H9 (cell line): Measurements from ENCODE around the gene GRK1. TPM values are rescaled to one million over a fixed set of nuclear protein-coding genes. Genes with fewer than 3 reads are reported as not detected.

Source experiments
- DNase-seq: peaks from one replicate; pipeline ENCODE4 v3.0.0-alpha.2; 2017
- H2AFZ ChIP-seq: one replicate; pipeline ENCODE4 v1.6.1; 2013; ENCODE audit warnings: mild to moderate bottlenecking, low read length, control low read depth, moderate library complexity
- H2AK5ac ChIP-seq: 2 replicates; pipeline ENCODE4 v1.6.1; 2013; ENCODE audit warnings: low read length, control low read depth, mixed read lengths; ENCODE audit not compliant: insufficient read length
- H2BK120ac ChIP-seq: one replicate; pipeline ENCODE4 v1.6.1; 2013; ENCODE audit warnings: low read depth, mild to moderate bottlenecking, low read length, control low read depth, inconsistent platforms; ENCODE audit not compliant: poor library complexity, severe bottlenecking
- H2BK12ac ChIP-seq: 2 replicates; pipeline ENCODE4 v1.6.1; 2013; ENCODE audit warnings: low read length, control low read depth, mixed read lengths, low read depth; ENCODE audit not compliant: insufficient read length
- H2BK15ac ChIP-seq: 2 replicates; pipeline ENCODE4 v1.6.1; 2013; ENCODE audit warnings: low read depth, low read length, control low read depth
- H2BK20ac ChIP-seq: one replicate; pipeline ENCODE4 v1.6.1; 2013; ENCODE audit warnings: low read depth, mild to moderate bottlenecking, low read length, control low read depth, inconsistent platforms; ENCODE audit not compliant: poor library complexity, severe bottlenecking
- H2BK5ac ChIP-seq: 2 replicates; pipeline ENCODE4 v1.6.1; 2013; ENCODE audit warnings: low read length, control low read depth, mixed read lengths; ENCODE audit not compliant: insufficient read length
- H3K14ac ChIP-seq: 2 replicates; pipeline ENCODE4 v1.6.1; 2013; ENCODE audit warnings: low read length, control low read depth; ENCODE audit not compliant: insufficient read depth
- H3K18ac ChIP-seq: 2 replicates; pipeline ENCODE4 v1.6.1; 2013; ENCODE audit warnings: low read depth, mild to moderate bottlenecking, mixed read lengths, low read length, control low read depth; ENCODE audit not compliant: insufficient read length
- H3K23ac ChIP-seq: 2 replicates; pipeline ENCODE4 v1.6.1; 2013; ENCODE audit warnings: low read length, control low read depth, mixed read lengths, low read depth; ENCODE audit not compliant: insufficient read length
- H3K23me2 ChIP-seq: 2 replicates; pipeline ENCODE4 v1.6.1; 2013; ENCODE audit warnings: low read depth, mild to moderate bottlenecking, mixed read lengths, low read length, control low read depth; ENCODE audit not compliant: insufficient read length, poor library complexity, severe bottlenecking
- H3K27ac ChIP-seq: 2 replicates; pipeline ENCODE4 v1.5.1; 2013; ENCODE audit warnings: low read length, control low read depth, mixed read lengths, low read depth; ENCODE audit not compliant: insufficient read length
- H3K27me3 ChIP-seq: 2 replicates; pipeline ENCODE4 v1.6.1; 2013; ENCODE audit warnings: low read length, control low read depth, inconsistent platforms; ENCODE audit not compliant: insufficient read depth
- H3K4ac ChIP-seq: 2 replicates; pipeline ENCODE4 v1.6.1; 2013; ENCODE audit warnings: low read depth, mild to moderate bottlenecking, control low read depth, inconsistent platforms, low read length, moderate library complexity
- H3K4me1 ChIP-seq: 2 replicates; pipeline ENCODE4 v1.6.1; 2013; ENCODE audit warnings: low read length, control low read depth, inconsistent platforms; ENCODE audit not compliant: insufficient read depth
- H3K4me2 ChIP-seq: 2 replicates; pipeline ENCODE4 v1.6.1; 2013; ENCODE audit warnings: low read length, control low read depth, mixed read lengths; ENCODE audit not compliant: insufficient read length, insufficient read depth
- H3K56ac ChIP-seq: 2 replicates; pipeline ENCODE4 v1.6.1; 2013; ENCODE audit warnings: low read depth, mild to moderate bottlenecking, mixed read lengths, low read length, control low read depth; ENCODE audit not compliant: insufficient read length
- H3K79me1 ChIP-seq: 2 replicates; pipeline ENCODE4 v1.6.1; 2013; ENCODE audit warnings: low read depth, mild to moderate bottlenecking, moderate library complexity, low read length, control low read depth, inconsistent platforms; ENCODE audit not compliant: insufficient read depth, poor library complexity, severe bottlenecking
- H3K79me2 ChIP-seq: 2 replicates; pipeline ENCODE4 v1.6.1; 2013; ENCODE audit warnings: low read length, control low read depth, inconsistent platforms; ENCODE audit not compliant: insufficient read depth
- H3K9ac ChIP-seq: 2 replicates; pipeline ENCODE4 v1.6.1; 2013; ENCODE audit warnings: low read length, control low read depth, mixed read lengths; ENCODE audit not compliant: insufficient read length; ENCODE audit errors: extremely low read depth
- H3K9me3 ChIP-seq: one replicate; pipeline ENCODE4 v1.6.1; 2013; ENCODE audit warnings: low read depth, low read length, inconsistent platforms; ENCODE audit not compliant: control insufficient read depth
- H3T11ph ChIP-seq: one replicate; pipeline ENCODE4 v1.6.1; 2013; ENCODE audit warnings: mild to moderate bottlenecking, low read length, control low read depth, inconsistent platforms
- H4K20me1 ChIP-seq: one replicate; pipeline ENCODE4 v1.6.1; 2013; ENCODE audit not compliant: control insufficient read depth, insufficient read length, insufficient read depth
- H4K5ac ChIP-seq: 2 replicates; pipeline ENCODE4 v1.6.1; 2013; ENCODE audit warnings: low read depth, mild to moderate bottlenecking, mixed read lengths, low read length, control low read depth; ENCODE audit not compliant: insufficient read length
- H4K8ac ChIP-seq: replicated peaks from 2 replicates; pipeline ENCODE4 v1.6.1; 2013; ENCODE audit warnings: low read length, control low read depth, mixed read lengths, low read depth; ENCODE audit not compliant: insufficient read length
- H4K91ac ChIP-seq: 2 replicates; pipeline ENCODE4 v1.6.1; 2013; ENCODE audit warnings: low read depth, mild to moderate bottlenecking, moderate library complexity, mixed read lengths, low read length, control low read depth; ENCODE audit not compliant: insufficient read length
- H3K27ac Mint-ChIP-seq, 3 experiments: 2 replicates in 2 of 3; 3 replicates in 1 of 3; pipeline ENCODE4 v1.8.0; 2020 to 2021; ENCODE audit warnings: mixed read lengths in 3 of 3, mild to moderate bottlenecking in 1 of 3, moderate library complexity in 1 of 3
- H3K27me3 Mint-ChIP-seq: 2 replicates; pipeline ENCODE4 v1.8.0; 2021; ENCODE audit warnings: low read depth, mild to moderate bottlenecking, moderate library complexity, mixed read lengths
- H3K36me3 Mint-ChIP-seq, 3 experiments: 2 replicates in 2 of 3; 3 replicates in 1 of 3; pipeline ENCODE4 v1.8.0; 2020 to 2021; ENCODE audit warnings: low read depth in 3 of 3, mixed read lengths in 3 of 3; ENCODE audit not compliant: insufficient read depth in 1 of 3
- H3K4me1 Mint-ChIP-seq, 2 experiments: 2 replicates each; pipeline ENCODE4 v1.8.0; 2020; ENCODE audit warnings: mixed read lengths in 2 of 2
- H3K4me3 Mint-ChIP-seq, 2 experiments: 2 replicates in 1 of 2; 3 replicates in 1 of 2; pipeline ENCODE4 v1.8.0; 2020 to 2021; ENCODE audit warnings: mild to moderate bottlenecking in 2 of 2, mixed read lengths in 2 of 2, moderate library complexity in 1 of 2
- H3K9me3 Mint-ChIP-seq, 2 experiments: 2 replicates in 1 of 2; 3 replicates in 1 of 2; pipeline ENCODE4 v1.8.0; 2020; ENCODE audit warnings: mild to moderate bottlenecking in 2 of 2, mixed read lengths in 2 of 2, moderate library complexity in 1 of 2
- CTCF ChIP-seq: fragments of 200-600 bp; sonication (generic); conservative IDR thresholded peaks from 3 replicates; pipeline ENCODE4 v1.8.0; 2021; ENCODE audit warnings: antibody characterized with exemption, mild to moderate bottlenecking
- WGBS: extraction: QIAGEN DNeasy Blood & Tissue Kit; methylation state at CpG from one replicate; pipeline ENCODE4 v1.1.7; 2013; ENCODE audit warnings: missing lambda C conversion rate, low lambda C conversion rate, mixed read lengths; ENCODE audit not compliant: insufficient read length; ENCODE audit errors: extremely low coverage; 5-methylcytosine and 5-hydroxymethylcytosine counted together
- total RNA-seq: library from RNA; stranded (reverse); gene quantifications from 2 replicates; pipeline ENCODE4 v1.2.1, GENCODE V29; 2021

GRK1 gene
- total RNA-seq, 1 experiment from 2014 or later: 0.31 TPM

- Mint-ChIP-seq H3K27me3 (no peaks in the 10 kb centered on the region; the same call in 1 of the 2 replicates), H3K36me3 (peaks cover 69 to 92% (median 91%) of the 10 kb centered on the region in 3 experiments; a peak in 6 of 7 replicates), H3K4me3 (no peak overlapping the region), H3K4me1 (no peaks in the 10 kb centered on the region), H3K9me3 (peaks cover 0 to 34% of the 10 kb centered on the region in 2 experiments; a peak in 3 of 5 replicates), H3K27ac (peak overlapping the region in 1 of 3 experiments; percentile 77; a peak in 1 of 7 replicates)
- Histone ChIP-seq H3K4ac (no peak overlapping the region), H3K27me3 (no peaks in the 10 kb centered on the region), H3K27ac (no peak overlapping the region), H4K5ac (no peak overlapping the region), H4K91ac (no peak overlapping the region), H3K14ac (no peak overlapping the region), H3T11ph (no peak overlapping the region), H2BK120ac (no peak overlapping the region), H3K79me2 (no peaks in the 10 kb centered on the region), H3K23me2 (no peaks in the 10 kb centered on the region), H2BK12ac (no peak overlapping the region), H3K9me3 (peaks cover 10% of the 10 kb centered on the region), H4K20me1 (no peaks in the 10 kb centered on the region), H3K4me1 (no peaks in the 10 kb centered on the region), H2BK15ac (no peak overlapping the region), H4K8ac (no peak overlapping the region), H2AK5ac (no peak overlapping the region), H3K23ac (no peak overlapping the region), H3K79me1 (no peaks in the 10 kb centered on the region), H2BK5ac (no peak overlapping the region), H2BK20ac (no peak overlapping the region), H3K18ac (no peak overlapping the region), H3K9ac (no peak overlapping the region), H3K4me2 (no peak overlapping the region), H3K56ac (no peak overlapping the region), H2AFZ (no peak overlapping the region)
- WGBS: no CpG with 5 or more reads among the region's 37 CpGs
- TF ChIP-seq CTCF: no peak
- DNase-seq: no peak
Measured at GRCh38 chr13:113638173-113638746, 28.8 kb upstream of the GRK1 start.
